H1 (cell line): ENCODE results near the gene BRMS1. TPM values are rescaled to one million over a fixed set of nuclear protein-coding genes. Genes with fewer than 3 reads are reported as not detected.

Experiments
- CTCF ChIA-PET: fragments of 300-600 bp; sonication (Branson Sonifier 250); formaldehyde crosslinking; loops from one replicate; lab custom pipeline; 2021; ENCODE audit not compliant: partially characterized antibody; lab: Charles Lee
- POLR2A ChIA-PET: fragments of 300-600 bp; sonication (Branson Sonifier 250); formaldehyde crosslinking; loops from one replicate; lab custom pipeline; 2021; ENCODE audit warnings: inconsistent platforms; ENCODE audit not compliant: partially characterized antibody; lab: Charles Lee
- DNase-seq, 2 experiments: peaks; one replicate each; pipeline versions ENCODE4 v3.0.0 to v3.0.0-alpha.2; 2010 to 2022; ENCODE audit warnings: low spot score in 2 of 2, low read depth in 1 of 2, mixed read lengths in 1 of 2
- FAIRE-seq: peaks from 2 replicates; lab custom pipeline; 2011; peaks lifted over from hg19 to GRCh38; lab: Jason Lieb, UNC
- H2AFZ ChIP-seq: 2 replicates; pipeline ENCODE4 v1.8.1; 2012; ENCODE audit warnings: low read length, inconsistent platforms
- H2AK5ac ChIP-seq: 2 replicates; pipeline ENCODE4 v1.6.1; 2013; ENCODE audit warnings: low read depth, low read length
- H2BK120ac ChIP-seq: replicated peaks from 2 replicates; pipeline ENCODE3; 2013; ENCODE audit warnings: low read depth, low read length, inconsistent platforms
- H2BK12ac ChIP-seq: 2 replicates; pipeline ENCODE4 v1.6.1; 2013; ENCODE audit warnings: low read depth, low read length
- H2BK15ac ChIP-seq: 2 replicates; pipeline ENCODE4 v1.6.1; 2013; ENCODE audit warnings: low read length
- H2BK20ac ChIP-seq: 2 replicates; pipeline ENCODE4 v1.6.1; 2013; ENCODE audit warnings: low read length
- H2BK5ac ChIP-seq: 2 replicates; pipeline ENCODE4 v1.6.1; 2013; ENCODE audit warnings: low read depth, low read length
- H3K14ac ChIP-seq: 2 replicates; pipeline ENCODE4 v1.6.1; 2013; ENCODE audit warnings: inconsistent platforms; ENCODE audit not compliant: insufficient read length
- H3K18ac ChIP-seq: 2 replicates; pipeline ENCODE4 v1.6.1; 2013; ENCODE audit warnings: low read length; ENCODE audit errors: extremely low read depth
- H3K23ac ChIP-seq: 2 replicates; pipeline ENCODE4 v1.6.1; 2013; ENCODE audit warnings: inconsistent platforms; ENCODE audit not compliant: insufficient read length
- H3K23me2 ChIP-seq: 2 replicates; pipeline ENCODE4 v1.6.1; 2013; ENCODE audit warnings: low read depth, low read length
- H3K27ac ChIP-seq: 2 replicates; pipeline ENCODE4 v1.6.1; 2011; ENCODE audit warnings: low read depth, low read length, inconsistent platforms
- H3K27me3 ChIP-seq, 4 experiments: replicated peaks in 1 of 4; 1 replicate in 1 of 4; 2 replicates in 3 of 4; pipeline versions ENCODE4 v1.6.1 to v1.8.1; 2011 to 2013; ENCODE audit warnings: low read length in 3 of 4, mild to moderate bottlenecking in 3 of 4, inconsistent platforms in 2 of 4, mixed read lengths in 2 of 4, moderate library complexity in 1 of 4; ENCODE audit not compliant: control insufficient read depth in 3 of 4, insufficient read depth in 3 of 4; ENCODE audit errors: extremely low read depth in 1 of 4
- H3K36me3 ChIP-seq, 4 experiments: 2 replicates each; pipeline versions ENCODE4 v1.6.1 to v1.8.1; 2011 to 2013; ENCODE audit warnings: mild to moderate bottlenecking in 4 of 4, low read length in 3 of 4, moderate library complexity in 2 of 4, control low read depth in 1 of 4, inconsistent platforms in 1 of 4; ENCODE audit not compliant: insufficient read depth in 4 of 4, control insufficient read depth in 2 of 4
- H3K4ac ChIP-seq: replicated peaks from 2 replicates; pipeline ENCODE3; 2013; ENCODE audit warnings: low read length, low read depth, mixed read lengths, inconsistent platforms; ENCODE audit not compliant: insufficient read length
- H3K4me1 ChIP-seq, 4 experiments: replicated peaks in 1 of 4; 1 replicate in 1 of 4; 2 replicates in 3 of 4; pipeline versions ENCODE4 v1.6.1 to v1.8.1; 2011 to 2013; ENCODE audit warnings: low read length in 3 of 4, inconsistent platforms in 2 of 4, mixed read lengths in 1 of 4; ENCODE audit not compliant: insufficient read depth in 4 of 4, control insufficient read depth in 3 of 4
- H3K4me2 ChIP-seq, 2 experiments: 2 replicates each; pipeline versions ENCODE4 v1.6.1 to v1.8.1; 2011 to 2013; ENCODE audit warnings: low read depth in 2 of 2, low read length in 2 of 2, control low read depth in 1 of 2, inconsistent platforms in 1 of 2, mild to moderate bottlenecking in 1 of 2; ENCODE audit not compliant: insufficient read depth in 1 of 2
- H3K4me3 ChIP-seq, 4 experiments: fragments of 200-600, 300-600 bp in 1 of 4; sonication (generic), shearing (Covaris generic), sonication (Bioruptor Twin) in 1 of 4; 2 replicates each; pipeline versions ENCODE4 v1.5.1 to v1.8.1; 2011 to 2016; ENCODE audit warnings: low read length in 4 of 4, low read depth in 3 of 4, control low read depth in 2 of 4, inconsistent platforms in 2 of 4, mild to moderate bottlenecking in 2 of 4, mixed read lengths in 1 of 4, moderate library complexity in 1 of 4; ENCODE audit not compliant: insufficient read depth in 2 of 4; ENCODE audit errors: extremely low read depth in 1 of 4
- H3K56ac ChIP-seq: replicated peaks from 2 replicates; pipeline ENCODE3; 2013; ENCODE audit warnings: low read depth, mild to moderate bottlenecking, mixed read lengths, low read length, inconsistent platforms; ENCODE audit not compliant: insufficient read length
- H3K79me1 ChIP-seq: 2 replicates; pipeline ENCODE4 v1.6.1; 2013; ENCODE audit warnings: low read depth, low read length, control low read depth
- H3K79me2 ChIP-seq, 2 experiments: 2 replicates each; pipeline versions ENCODE4 v1.6.1 to v1.8.1; 2012 to 2013; ENCODE audit warnings: low read length in 2 of 2, mild to moderate bottlenecking in 2 of 2, inconsistent platforms in 1 of 2; ENCODE audit not compliant: insufficient read depth in 2 of 2, control insufficient read depth in 1 of 2
- H3K9ac ChIP-seq, 4 experiments: replicated peaks in 1 of 4; 1 replicate in 1 of 4; 2 replicates in 3 of 4; pipeline versions ENCODE4 v1.6.1 to v1.8.1; 2011 to 2013; ENCODE audit warnings: low read depth in 3 of 4, low read length in 3 of 4, control low read depth in 2 of 4, mild to moderate bottlenecking in 2 of 4, moderate library complexity in 2 of 4, inconsistent platforms in 1 of 4; ENCODE audit errors: extremely low read depth in 1 of 4
- H3K9me3 ChIP-seq, 2 experiments: 2 replicates each; pipeline versions ENCODE4 v1.6.1 to v1.8.1; 2012 to 2013; ENCODE audit warnings: mild to moderate bottlenecking in 2 of 2, moderate library complexity in 2 of 2, control low read depth in 1 of 2, inconsistent platforms in 1 of 2, low read depth in 1 of 2, low read length in 1 of 2, mixed read lengths in 1 of 2; ENCODE audit not compliant: insufficient read depth in 2 of 2
- H4K20me1 ChIP-seq, 2 experiments: replicated peaks in 1 of 2; 2 replicates each; pipeline versions ENCODE3 to v1.8.1; 2011 to 2013; ENCODE audit warnings: inconsistent platforms in 2 of 2, low read length in 2 of 2, mild to moderate bottlenecking in 1 of 2; ENCODE audit not compliant: insufficient read depth in 2 of 2, control insufficient read depth in 1 of 2
- H4K5ac ChIP-seq: 2 replicates; pipeline ENCODE4 v1.6.1; 2013; ENCODE audit warnings: low read length, low read depth, mixed read lengths, inconsistent platforms; ENCODE audit not compliant: insufficient read length
- H4K8ac ChIP-seq: 2 replicates; pipeline ENCODE4 v1.8.0; 2013; ENCODE audit warnings: mild to moderate bottlenecking, moderate library complexity, low read length, inconsistent platforms; ENCODE audit not compliant: insufficient read depth; ENCODE audit errors: extremely low read depth
- H4K91ac ChIP-seq: replicated peaks from 2 replicates; pipeline ENCODE3; 2013; ENCODE audit warnings: low read length, mixed read lengths, inconsistent platforms; ENCODE audit not compliant: insufficient read length
- CBX8 ChIP-seq: fragments of 300-800, 300-1000 bp; sonication (generic); IDR thresholded peaks from 2 replicates; pipeline ENCODE4 v1.7.1; 2016; ENCODE audit warnings: low read depth, low read length, borderline replicate concordance
- HDAC6 ChIP-seq: IDR thresholded peaks from one replicate; pipeline ENCODE4 v1.7.1; 2012; ENCODE audit warnings: low read depth, mild to moderate bottlenecking, inconsistent platforms, low read length, moderate library complexity
- KDM4A ChIP-seq: IDR thresholded peaks from one replicate; pipeline ENCODE4 v1.7.1; 2012; ENCODE audit warnings: low read depth, mild to moderate bottlenecking, moderate library complexity, low read length, inconsistent platforms; ENCODE audit not compliant: severe bottlenecking
- MAFK ChIP-seq: IDR thresholded peaks from 2 replicates; pipeline ENCODE4 v1.6.1; 2012; ENCODE audit warnings: low read depth, mild to moderate bottlenecking, improper control_type of control experiment, low read length
- POLR2AphosphoS5 ChIP-seq: IDR thresholded peaks from 2 replicates; pipeline ENCODE4 v1.6.1; 2011; ENCODE audit warnings: low read depth, low read length
- RAD21 ChIP-seq, 2 experiments: IDR thresholded peaks in 1 of 2; conservative IDR thresholded peaks in 1 of 2; 2 replicates each; pipeline ENCODE4 v1.6.1; 2011; ENCODE audit warnings: low read depth in 2 of 2, low read length in 2 of 2, improper control_type of control experiment in 1 of 2, inconsistent platforms in 1 of 2, mild to moderate bottlenecking in 1 of 2, moderate library complexity in 1 of 2
- RFX5 ChIP-seq: IDR thresholded peaks from 2 replicates; pipeline ENCODE4 v1.6.1; 2011; ENCODE audit warnings: low read depth, low read length, improper control_type of control experiment, borderline replicate concordance
- SIRT6 ChIP-seq: IDR thresholded peaks from one replicate; pipeline ENCODE4 v1.7.1; 2012; ENCODE audit warnings: low read length, inconsistent platforms
- SP2 ChIP-seq: IDR thresholded peaks from 2 replicates; pipeline ENCODE4 v1.6.1; 2012; ENCODE audit warnings: mild to moderate bottlenecking, low read length, inconsistent platforms
- WGBS, 2 experiments: shearing (Covaris generic) in 1 of 2; methylation state at CpG; one replicate each; pipeline versions ENCODE4 v1.1.6 to v1.1.7; 2013 to 2015; ENCODE audit warnings: low lambda C conversion rate in 2 of 2, mixed read lengths in 2 of 2, inconsistent platforms in 1 of 2, low coverage in 1 of 2, missing lambda C conversion rate in 1 of 2; ENCODE audit not compliant: insufficient replicate concordance in 2 of 2, insufficient coverage in 1 of 2, insufficient read length in 1 of 2; ENCODE audit errors: extremely low coverage in 1 of 2, missing lambda C conversion rate in 1 of 2; 5-methylcytosine and 5-hydroxymethylcytosine counted together
- polyA plus RNA-seq, 7 experiments: library from polyadenylated mRNA; depleted of rRNA in 3 of 7; stranded (reverse) in 5 of 7; unstranded in 2 of 7; fragments of >200 nt in 5 of 7; fragments of 200-250 nt in 2 of 7; gene quantifications; 1 replicate in 5 of 7; 2 replicates in 1 of 7; 4 replicates in 1 of 7; pipeline versions ENCODE4 v1.2.1 to v1.2.3, GENCODE V29; 2011 to 2013; ENCODE audit warnings: missing spikeins in 2 of 7, mixed read lengths in 2 of 7
- total RNA-seq: library from RNA; stranded (reverse); fragmentation: NEBNext Ultra II Directional; extraction: Animal tissue kit (Norgen Biotek cat#: 25700); gene quantifications from 2 replicates; pipeline ENCODE4 v1.2.1, GENCODE V29; 2021
- TF ChIP-seq, protein P1 (sequence below): IDR thresholded peaks from 2 replicates; pipeline ENCODE4 v1.6.1; 2012; ENCODE audit warnings: inconsistent platforms

Gene BRMS1
- total and polyA plus RNA-seq, 2 of the 8 experiments (the other 6 are each of a cell fraction or from before 2014, with no cell fraction given): 39.2 to 46.1 TPM

DNA sequence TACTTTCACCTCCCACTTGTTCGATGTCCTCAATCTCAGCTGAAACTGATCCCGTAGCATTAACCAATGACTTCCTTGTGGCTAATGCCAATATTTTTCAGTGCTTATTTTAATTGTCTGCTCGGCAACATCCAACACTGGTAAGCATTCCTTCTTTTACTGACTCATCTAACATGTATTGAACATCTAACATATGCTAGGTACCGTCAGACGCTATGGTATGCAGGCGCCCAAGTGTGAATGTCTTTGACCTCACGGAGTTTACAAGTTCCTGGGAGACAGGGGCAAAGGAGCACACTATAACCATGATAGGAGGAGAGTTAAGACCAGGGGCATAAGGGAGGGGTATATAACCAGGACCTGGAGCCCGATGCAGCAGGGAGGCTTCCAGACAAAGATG, 1.7 kb downstream of the BRMS1 start:
- H4K20me1 ChIP-seq: peaks cover 3 to 8% of the 10 kb centered on the region in 2 experiments
- H3K36me3 ChIP-seq: peaks cover 6 to 12% (median 9%) of the 10 kb centered on the region in 4 experiments; a peak in 4 of 8 replicates
- WGBS, 2 experiments: 90% methylated on average over 8 of the region's 8 CpGs; no CpG with 5 or more reads in 1 of the 2 experiments
- H4K8ac ChIP-seq: no peak overlapping the region
- H2BK5ac ChIP-seq: no peak overlapping the region
- H3K79me1 ChIP-seq: peaks cover 3% of the 10 kb centered on the region
- H2AK5ac ChIP-seq: no peak overlapping the region
- H3K4me1 ChIP-seq: peaks cover 0 to 12% (median 9%) of the 10 kb centered on the region in 4 experiments; a peak in 6 of 7 replicates
- no peak overlapping the region for H4K91ac ChIP-seq
- ChIA-PET POLR2A (interaction anchor here (0.8 to 28.7 kb wide), 7 partner anchors 25 to 85 kb away, joined by 3 to 487 read pairs (median 5); partner anchors contain the start of gene SLC29A2), CTCF (interaction anchor here (1.0 to 2.5 kb wide), 7 partner anchors 22 to 121 kb away, joined by 3 to 20 read pairs (median 4); no protein-coding TSS in a partner anchor)
- H3K27me3 ChIP-seq: peaks cover 0 to 2% (median 0%) of the 10 kb centered on the region in 4 experiments; a peak in 3 of 7 replicates
- no peak overlapping the region for H2BK120ac ChIP-seq
- H3K56ac ChIP-seq: no peak overlapping the region
- peaks cover 0 to 14% of the 10 kb centered on the region in 2 experiments; a peak in 2 of 4 replicates for H3K79me2 ChIP-seq
- peaks cover 20% of the 10 kb centered on the region for H3K23me2 ChIP-seq
- no peak overlapping the region for H3K14ac ChIP-seq
- H2AFZ ChIP-seq: no peak overlapping the region
- no peak overlapping the region for H3K9ac ChIP-seq
- no peak overlapping the region for H3K18ac ChIP-seq
- H3K4me3 ChIP-seq: no peak overlapping the region
- no peak overlapping the region for H3K4me2 ChIP-seq
- no peak overlapping the region for H2BK12ac ChIP-seq
- no peak overlapping the region for H4K5ac ChIP-seq
- DNase-seq: no peak
- H3K4ac ChIP-seq: no peak overlapping the region
- no peaks in the 10 kb centered on the region for H3K9me3 ChIP-seq
- no peak overlapping the region for H3K27ac ChIP-seq
- no peak overlapping the region for H2BK15ac ChIP-seq
- no peak overlapping the region for H2BK20ac ChIP-seq
- no peak overlapping the region for H3K23ac ChIP-seq
- no peak for FAIRE-seq
- TF ChIP-seq KDM4A (no peak), RAD21 (IDR thresholded peaks at IDR 0.05 in 1 of 2, conservative IDR thresholded peaks at IDR 0.05 in 1 of 2; ENCODE audit: low read depth in 2 of 2, low read length in 2 of 2) (no peak), RFX5 (no peak), MAFK (no peak), POLR2AphosphoS5 (no peak), CBX8 (no peak), SIRT6 (no peak), HDAC6 (no peak), SP2 (no peak)
- TF ChIP-seq, protein P1, sequence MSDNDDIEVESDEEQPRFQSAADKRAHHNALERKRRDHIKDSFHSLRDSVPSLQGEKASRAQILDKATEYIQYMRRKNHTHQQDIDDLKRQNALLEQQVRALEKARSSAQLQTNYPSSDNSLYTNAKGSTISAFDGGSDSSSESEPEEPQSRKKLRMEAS: no peak
